ENCODE data around the gene CMTM5.
"Not testable (repeated sequence)": the region's sequence is repeated elsewhere in the genome, so short reads cannot be mapped to it uniquely, and the experiment has no call there.

The CMTM5 gene

DNA sequence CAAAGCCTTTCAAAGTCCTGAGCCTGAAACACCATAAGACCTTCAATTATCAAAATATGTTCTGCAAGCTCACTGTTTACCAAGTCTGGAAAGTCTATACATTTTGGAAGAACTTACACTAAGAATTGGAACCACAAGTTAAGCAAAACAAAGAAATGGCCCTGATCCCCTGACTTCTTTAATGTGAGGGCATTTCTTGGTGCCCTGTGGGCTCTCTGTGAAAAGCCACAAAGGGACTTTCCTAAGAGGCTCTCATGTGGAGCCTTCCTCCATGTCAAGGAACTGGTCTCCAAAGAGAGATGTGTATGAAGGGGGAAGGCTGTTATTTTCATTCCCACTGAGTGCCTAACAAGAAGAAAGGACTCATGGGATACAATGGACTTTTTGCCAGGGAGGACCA lies 44.7 kb downstream of the CMTM5 start:
- Mint-ChIP-seq H3K27me3 (peaks cover 32% of the 10 kb centered on the region), H3K4me3 (no peak overlapping the region), H3K4me1 (no peaks in the 10 kb centered on the region), H3K9me3 (no peaks in the 10 kb centered on the region), H3K27ac (ENCODE audit: low read depth) (no peak overlapping the region), H3K36me3 (ENCODE audit: insufficient read depth) (no peaks in the 10 kb centered on the region)
- no peak for ATAC-seq (replicated peaks; ENCODE audit: extremely low read depth, poor library complexity, severe bottlenecking)
- DNase-seq (ENCODE audit: low spot score in 2 of 2), result no peak

GRCh38 chr14:23423657-23424056 lies 46.8 kb downstream of the CMTM5 start:
- no peaks in the 10 kb centered on the region for H3K36me3 Mint-ChIP-seq (ENCODE audit: insufficient read depth)
- H3K4me1 Mint-ChIP-seq, result no peaks in the 10 kb centered on the region
- DNase-seq (ENCODE audit: low spot score in 2 of 2), result no peak
- no peak overlapping the region for H3K4me3 Mint-ChIP-seq
- ATAC-seq (replicated peaks; ENCODE audit: extremely low read depth, poor library complexity, severe bottlenecking), result no peak
- no peaks in the 10 kb centered on the region for H3K9me3 Mint-ChIP-seq
- peaks cover 20% of the 10 kb centered on the region for H3K27me3 Mint-ChIP-seq
- H3K27ac Mint-ChIP-seq (ENCODE audit: low read depth), result no peak overlapping the region

DNA sequence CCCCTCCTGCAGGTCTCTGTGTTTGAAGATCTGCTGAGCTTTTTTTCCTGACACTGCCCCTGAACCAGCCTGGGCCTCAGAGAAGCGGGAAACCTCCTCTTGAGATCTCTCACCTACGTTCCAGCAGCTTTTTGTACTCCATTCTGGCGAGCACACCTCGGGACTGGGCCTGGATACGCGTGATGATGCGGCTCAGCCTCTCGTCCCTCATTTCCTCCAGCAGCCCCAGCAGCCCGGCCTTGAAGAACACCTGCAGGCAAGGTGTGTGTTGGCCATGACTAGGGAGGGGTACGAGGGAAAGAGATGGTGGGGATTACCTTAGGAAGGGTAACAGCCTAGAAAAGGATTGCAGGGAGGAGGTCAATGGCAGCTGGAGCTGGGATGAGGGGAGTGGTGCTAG lies 48.3 kb downstream of the CMTM5 start:
- DNase-seq (ENCODE audit: low spot score in 2 of 2) (no peak), ATAC-seq (replicated peaks; ENCODE audit: extremely low read depth, poor library complexity, severe bottlenecking) (no peak)
- H3K9me3 Mint-ChIP-seq, result no peaks in the 10 kb centered on the region
- H3K36me3 Mint-ChIP-seq (ENCODE audit: insufficient read depth), result no peaks in the 10 kb centered on the region
- no peak overlapping the region for H3K27ac Mint-ChIP-seq (ENCODE audit: low read depth)
- peaks cover 15% of the 10 kb centered on the region for H3K27me3 Mint-ChIP-seq
- H3K4me1 Mint-ChIP-seq, result no peaks in the 10 kb centered on the region
- no peak overlapping the region for H3K4me3 Mint-ChIP-seq

- not testable (repeated sequence) for ATAC-seq (replicated peaks; ENCODE audit: extremely low read depth, poor library complexity, severe bottlenecking); DNase-seq (ENCODE audit: low spot score in 2 of 2); H3K36me3 Mint-ChIP-seq (ENCODE audit: insufficient read depth); H3K27ac Mint-ChIP-seq (ENCODE audit: low read depth); H3K4me1 Mint-ChIP-seq; H3K9me3 Mint-ChIP-seq; H3K4me3 Mint-ChIP-seq
- H3K27me3 Mint-ChIP-seq, result peaks cover 21% of the 10 kb centered on the region
These were observed 49.0 kb downstream of the CMTM5 start for GRCh38 chr14:23425798-23426197.

- DNase-seq (ENCODE audit: low spot score in 2 of 2), result no peak
- no peaks in the 10 kb centered on the region for H3K4me1 Mint-ChIP-seq
- no peak overlapping the region for H3K4me3 Mint-ChIP-seq
- H3K9me3 Mint-ChIP-seq, result no peaks in the 10 kb centered on the region
- no peaks in the 10 kb centered on the region for H3K36me3 Mint-ChIP-seq (ENCODE audit: insufficient read depth)
- ATAC-seq (replicated peaks; ENCODE audit: extremely low read depth, poor library complexity, severe bottlenecking), result no peak
- H3K27me3 Mint-ChIP-seq, result peaks cover 44% of the 10 kb centered on the region
- H3K27ac Mint-ChIP-seq (ENCODE audit: low read depth), result no peak overlapping the region
These were observed 52.0 kb downstream of the CMTM5 start for GRCh38 chr14:23428686-23429495.
